Tibial nerve (tissue), 4 donors: Measurements from ENCODE around the gene UCN3. TPM values are rescaled to one million over a fixed set of nuclear protein-coding genes. Genes with fewer than 3 reads are reported as not detected.

ENCODE experiments used
- DNase-seq, 2 donors: peaks; one replicate each; pipeline ENCODE4 v3.0.0-alpha.2; 2019; ENCODE audit warnings: low spot score in 2 of 2
- H3K27ac ChIP-seq, 4 donors: fragments of 200-600 bp; sonication (generic) in 3 of 4; one replicate each; pipeline ENCODE4 v1.5.1; 2017 to 2019; ENCODE audit warnings: mild to moderate bottlenecking in 1 of 4
- H3K27me3 ChIP-seq, 2 donors: fragments of 200-600 bp; sonication (generic) in 1 of 2; one replicate each; pipeline versions ENCODE4 v1.5.1 to v1.6.0; 2017 to 2019
- H3K36me3 ChIP-seq, 3 donors: fragments of 200-600 bp; sonication (generic); one replicate each; pipeline ENCODE4 v1.5.1; 2018 to 2019
- H3K4me1 ChIP-seq, 4 donors: fragments of 200-600 bp; sonication (generic) in 3 of 4; one replicate each; pipeline ENCODE4 v1.5.1; 2017 to 2019
- H3K4me3 ChIP-seq, 4 donors: fragments of 200-600 bp; sonication (generic) in 3 of 4; one replicate each; pipeline ENCODE4 v1.5.1; 2017 to 2019; ENCODE audit warnings: mild to moderate bottlenecking in 1 of 4, moderate library complexity in 1 of 4
- H3K9me3 ChIP-seq, 4 donors: fragments of 200-600 bp; sonication (generic) in 3 of 4; one replicate each; pipeline ENCODE4 v1.5.1; 2017 to 2019
- EP300 ChIP-seq, 2 donors: sonication (generic); formaldehyde crosslinking; IDR thresholded peaks; one replicate each; pipeline ENCODE4 v1.6.1; 2017; ENCODE audit warnings: antibody characterized with exemption in 2 of 2, mild to moderate bottlenecking in 1 of 2
- POLR2A ChIP-seq, 2 donors: fragments of 450-650 bp; IDR thresholded peaks; one replicate each; pipeline ENCODE4 v1.6.1; 2017; ENCODE audit warnings: antibody characterized with exemption in 2 of 2, mild to moderate bottlenecking in 2 of 2, moderate library complexity in 2 of 2
- WGBS, 2 donors: methylation state at CpG; one replicate each; pipeline ENCODE4 v1.1.5; 2018; 5-methylcytosine and 5-hydroxymethylcytosine counted together
- total RNA-seq, 4 donors: library from RNA; depleted of rRNA; stranded (reverse); fragments of >200 nt; gene quantifications; one replicate each; pipeline ENCODE4 v1.1.0, GENCODE V29; 2016
- TF ChIP-seq, protein P1 (sequence below), 5 experiments: fragments of 200-600 bp in 3 of 5; fragments of 450-650 bp in 2 of 5; sonication (generic) in 3 of 5; IDR thresholded peaks; one replicate each; pipeline ENCODE4 v1.5.1; 2016 to 2019; ENCODE audit warnings: antibody characterized with exemption in 5 of 5, mild to moderate bottlenecking in 3 of 5, moderate library complexity in 2 of 5

The UCN3 gene
- total RNA-seq, 4 donors from 2014 or later, result not detected

DNA sequence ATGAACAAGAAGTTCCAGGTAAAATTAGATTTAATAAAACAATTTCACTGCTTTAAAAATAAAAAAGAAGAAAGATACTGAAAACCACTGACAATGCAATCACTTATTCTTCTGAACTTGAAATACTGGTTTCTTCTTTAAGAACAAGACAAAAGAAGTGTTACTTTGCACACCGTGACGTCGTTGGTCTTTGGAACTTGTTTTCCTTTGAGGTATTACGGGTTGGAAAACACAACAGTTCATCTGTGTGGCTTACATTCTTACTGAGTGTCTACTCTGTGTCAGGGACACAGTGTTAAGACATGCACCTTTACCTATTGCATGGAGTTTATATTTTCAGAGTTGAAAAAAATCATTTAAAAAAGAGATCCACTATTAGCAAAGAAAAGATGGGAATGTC, 41.3 kb upstream of the UCN3 start:
- H3K36me3 ChIP-seq, result no peaks in the 10 kb centered on the region
- TF ChIP-seq EP300 (IDR thresholded peaks at IDR 0.05), result no peak
- TF ChIP-seq, protein P1, sequence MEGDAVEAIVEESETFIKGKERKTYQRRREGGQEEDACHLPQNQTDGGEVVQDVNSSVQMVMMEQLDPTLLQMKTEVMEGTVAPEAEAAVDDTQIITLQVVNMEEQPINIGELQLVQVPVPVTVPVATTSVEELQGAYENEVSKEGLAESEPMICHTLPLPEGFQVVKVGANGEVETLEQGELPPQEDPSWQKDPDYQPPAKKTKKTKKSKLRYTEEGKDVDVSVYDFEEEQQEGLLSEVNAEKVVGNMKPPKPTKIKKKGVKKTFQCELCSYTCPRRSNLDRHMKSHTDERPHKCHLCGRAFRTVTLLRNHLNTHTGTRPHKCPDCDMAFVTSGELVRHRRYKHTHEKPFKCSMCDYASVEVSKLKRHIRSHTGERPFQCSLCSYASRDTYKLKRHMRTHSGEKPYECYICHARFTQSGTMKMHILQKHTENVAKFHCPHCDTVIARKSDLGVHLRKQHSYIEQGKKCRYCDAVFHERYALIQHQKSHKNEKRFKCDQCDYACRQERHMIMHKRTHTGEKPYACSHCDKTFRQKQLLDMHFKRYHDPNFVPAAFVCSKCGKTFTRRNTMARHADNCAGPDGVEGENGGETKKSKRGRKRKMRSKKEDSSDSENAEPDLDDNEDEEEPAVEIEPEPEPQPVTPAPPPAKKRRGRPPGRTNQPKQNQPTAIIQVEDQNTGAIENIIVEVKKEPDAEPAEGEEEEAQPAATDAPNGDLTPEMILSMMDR (IDR thresholded peaks at IDR 0.05), result no peak
- WGBS, 2 donors, result 75 to 76% methylated on average over 4 of the region's 4 CpGs
- H3K27me3 ChIP-seq, result no peaks in the 10 kb centered on the region
- H3K9me3 ChIP-seq, result no peaks in the 10 kb centered on the region
- no peak overlapping the region for H3K4me3 ChIP-seq
- no peak overlapping the region for H3K27ac ChIP-seq
- no peak for DNase-seq
- H3K4me1 ChIP-seq, result no peaks in the 10 kb centered on the region

DNA sequence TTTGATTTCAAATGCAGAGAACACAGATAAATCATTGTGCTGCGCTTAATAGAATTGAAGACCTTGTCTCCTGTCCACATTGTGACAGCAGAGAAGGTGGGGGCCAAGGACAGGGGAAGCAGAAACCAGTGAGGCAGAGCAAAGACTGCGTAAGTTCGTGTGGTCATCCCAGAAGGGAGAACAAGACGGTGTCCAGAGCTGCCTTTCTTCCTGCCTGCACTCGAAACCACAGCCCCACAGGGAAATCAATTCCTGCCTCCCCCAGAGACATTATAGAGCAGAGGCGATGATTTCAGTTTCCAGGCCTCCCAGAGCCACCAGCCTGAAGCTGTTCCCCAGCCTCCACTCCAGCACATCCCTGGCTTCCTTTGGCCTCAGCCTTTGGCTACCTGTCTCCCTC, 39.7 kb upstream of the UCN3 start:
- no peak for DNase-seq
- no peak for TF ChIP-seq EP300 (IDR thresholded peaks at IDR 0.05)
- TF ChIP-seq POLR2A (IDR thresholded peaks at IDR 0.05), result no peak
- TF ChIP-seq, protein P1 (IDR thresholded peaks at IDR 0.05), result no peak
- Histone ChIP-seq H3K27me3 (no peaks in the 10 kb centered on the region), H3K36me3 (no peaks in the 10 kb centered on the region), H3K4me3 (no peak overlapping the region), H3K9me3 (no peaks in the 10 kb centered on the region), H3K4me1 (no peaks in the 10 kb centered on the region), H3K27ac (no peak overlapping the region)
- 35 to 58% methylated on average over 6 of the region's 6 CpGs for WGBS, 2 donors

DNA sequence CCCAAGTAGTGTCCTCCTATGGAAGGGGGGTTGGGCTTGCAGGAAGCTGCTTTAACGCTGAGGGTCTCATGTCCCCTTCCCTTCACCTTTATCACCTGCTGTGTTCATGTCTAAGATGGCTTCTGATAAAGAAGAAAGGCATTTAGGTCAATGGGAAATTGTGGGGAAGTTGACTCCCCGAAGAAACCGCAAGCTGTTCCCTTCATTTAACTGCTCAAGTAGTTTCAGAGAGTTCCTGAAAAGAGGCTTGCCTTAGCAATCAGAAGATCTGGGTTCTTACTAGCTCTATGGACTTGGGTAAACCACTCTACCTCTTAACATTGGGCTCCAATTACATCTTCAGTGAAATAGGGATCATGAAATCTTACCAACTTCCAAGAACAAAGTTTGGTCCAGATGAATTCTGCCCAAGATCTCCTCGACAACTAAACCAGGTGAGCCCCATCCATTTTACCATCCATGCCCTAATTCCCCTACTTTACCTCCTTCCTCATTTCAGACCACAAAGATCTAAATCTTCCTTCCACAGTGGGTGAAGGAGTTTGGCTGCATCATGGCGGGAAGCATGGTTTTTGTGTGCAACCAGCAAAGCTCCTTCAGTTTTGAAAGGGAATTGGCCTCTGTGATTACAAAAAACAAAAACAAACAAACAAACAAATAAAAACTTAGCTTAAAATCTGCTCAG, 30.4 kb upstream of the UCN3 start:
- no peak for DNase-seq
- Histone ChIP-seq H3K27me3 (no peaks in the 10 kb centered on the region), H3K27ac (no peak overlapping the region), H3K4me3 (no peak overlapping the region), H3K9me3 (no peaks in the 10 kb centered on the region), H3K4me1 (no peaks in the 10 kb centered on the region), H3K36me3 (no peaks in the 10 kb centered on the region)
- no peak for TF ChIP-seq POLR2A (IDR thresholded peaks at IDR 0.05)
- TF ChIP-seq, protein P1 (IDR thresholded peaks at IDR 0.05), result no peak
- no peak for TF ChIP-seq EP300 (IDR thresholded peaks at IDR 0.05)
- WGBS, 2 donors, result 80 to 82% methylated on average over 5 of the region's 5 CpGs

DNA sequence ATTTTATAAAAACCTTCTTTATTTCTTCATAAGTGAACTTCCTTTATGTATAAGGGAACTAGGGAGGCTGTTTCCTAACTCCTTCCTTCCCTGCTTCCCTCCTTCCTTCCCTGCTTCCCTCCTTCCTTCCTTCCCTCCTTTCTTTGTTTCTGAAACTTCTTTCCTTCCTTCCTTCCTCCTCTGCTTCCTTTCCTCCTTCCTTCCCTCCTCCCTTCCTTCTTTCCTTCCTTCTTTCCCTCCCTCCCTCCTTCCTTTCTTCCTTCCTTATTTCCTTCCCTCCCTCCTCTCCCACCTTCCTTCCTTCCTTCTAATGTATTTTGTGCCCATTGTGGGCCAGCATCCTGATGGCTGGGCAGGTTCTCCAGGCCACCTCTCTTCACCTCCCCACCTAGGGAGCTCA, 26.8 kb upstream of the UCN3 start:
- H3K9me3 ChIP-seq, result no peaks in the 10 kb centered on the region
- DNase-seq, result no peak
- H3K4me1 ChIP-seq, result no peaks in the 10 kb centered on the region
- no peak overlapping the region for H3K4me3 ChIP-seq
- no peaks in the 10 kb centered on the region for H3K27me3 ChIP-seq
- TF ChIP-seq, protein P1 (IDR thresholded peaks at IDR 0.05), result no peak
- TF ChIP-seq EP300 (IDR thresholded peaks at IDR 0.05) (no peak), POLR2A (IDR thresholded peaks at IDR 0.05) (no peak)
- H3K36me3 ChIP-seq, result no peaks in the 10 kb centered on the region
- H3K27ac ChIP-seq, result no peak overlapping the region

DNA sequence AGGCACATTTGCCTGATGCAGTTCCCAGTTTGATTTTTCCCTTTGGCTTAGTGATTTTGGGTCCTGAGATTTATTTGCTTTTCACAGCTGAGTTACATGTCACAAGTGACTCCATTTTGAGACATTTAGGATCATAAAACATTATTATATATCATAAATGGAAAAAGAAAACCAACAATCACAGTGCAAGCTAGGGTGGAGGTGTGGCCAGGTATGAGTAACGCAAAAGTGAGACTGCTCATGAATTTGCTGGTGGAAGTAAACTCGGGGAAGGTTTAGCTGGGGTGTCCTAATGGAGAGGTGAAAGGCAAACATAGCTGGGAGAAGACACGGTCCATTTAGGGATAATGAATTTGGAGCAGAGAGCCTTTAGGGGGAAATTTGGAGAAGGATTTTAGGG, 21.7 kb upstream of the UCN3 start:
- no peaks in the 10 kb centered on the region for H3K27me3 ChIP-seq
- no peaks in the 10 kb centered on the region for H3K36me3 ChIP-seq
- TF ChIP-seq POLR2A (IDR thresholded peaks at IDR 0.05) (no peak), EP300 (IDR thresholded peaks at IDR 0.05) (no peak)
- TF ChIP-seq, protein P1 (IDR thresholded peaks at IDR 0.05), result no peak
- no peak overlapping the region for H3K27ac ChIP-seq
- no peak overlapping the region for H3K4me3 ChIP-seq
- 86 to 89% methylated on average over 3 of the region's 3 CpGs for WGBS, 2 donors
- no peaks in the 10 kb centered on the region for H3K4me1 ChIP-seq
- DNase-seq, result no peak
- no peaks in the 10 kb centered on the region for H3K9me3 ChIP-seq
